IMR-90 (cell line): Measurements from ENCODE around the gene MFN2. TPM values are rescaled to one million over a fixed set of nuclear protein-coding genes. Genes with fewer than 3 reads are reported as not detected.

ENCODE experiments used
- ATAC-seq: fragments of 200-7000 bp; cut with Tn5 transposase; 2 replicates; pipeline ENCODE4 v1.9.1; 2020; ENCODE audit warnings: low read depth, mild to moderate bottlenecking, moderate library complexity
- BruUV-seq: library from RNA; stranded (reverse); fragments of 400-500 nt; replicated peaks from 2 replicates; lab custom pipeline; 2021; lab: Mats Ljungman, UMichigan
- CTCF ChIA-PET: fragments of 300-600 bp; formaldehyde crosslinking; extraction: SDS; loops from one replicate; lab custom pipeline; 2021; ENCODE audit warnings: antibody characterized with exemption; lab: Yijun Ruan, JAX
- POLR2A ChIA-PET: fragments of 300-600 bp; sonication (Branson Sonifier 250); formaldehyde crosslinking; loops from one replicate; lab custom pipeline; 2022; ENCODE audit warnings: antibody characterized with exemption; ENCODE audit not compliant: unreplicated experiment; lab: Charles Lee
- DNase-seq: peaks from one replicate; pipeline ENCODE4 v3.0.0; 2013
- H2AFZ ChIP-seq: replicated peaks from 2 replicates; pipeline ENCODE3; 2013; ENCODE audit warnings: low read length, mild to moderate bottlenecking; ENCODE audit not compliant: poor library complexity
- H2AK5ac ChIP-seq: 2 replicates; pipeline ENCODE4 v1.6.1; 2013; ENCODE audit warnings: low read depth, low read length, inconsistent platforms
- H2AK9ac ChIP-seq: replicated peaks from 2 replicates; pipeline ENCODE3; 2013; ENCODE audit warnings: mild to moderate bottlenecking, low read depth, low read length, moderate library complexity; ENCODE audit not compliant: poor library complexity
- H2BK120ac ChIP-seq: 2 replicates; pipeline ENCODE4 v1.6.1; 2013; ENCODE audit warnings: low read depth, low read length, inconsistent platforms
- H2BK15ac ChIP-seq: 3 replicates; pipeline ENCODE4 v1.6.1; 2013; ENCODE audit warnings: low read depth, low read length, inconsistent platforms
- H2BK20ac ChIP-seq: 2 replicates; pipeline ENCODE4 v1.6.1; 2013; ENCODE audit warnings: low read depth, mild to moderate bottlenecking, inconsistent platforms, low read length, moderate library complexity
- H2BK5ac ChIP-seq: 2 replicates; pipeline ENCODE4 v1.6.1; 2013; ENCODE audit warnings: mild to moderate bottlenecking, low read depth, low read length, inconsistent platforms; ENCODE audit not compliant: poor library complexity, severe bottlenecking
- H3K14ac ChIP-seq: replicated peaks from 2 replicates; pipeline ENCODE4 v1.6.1; 2013; ENCODE audit warnings: low read depth, low read length, inconsistent platforms
- H3K18ac ChIP-seq: 2 replicates; pipeline ENCODE4 v1.6.1; 2013; ENCODE audit warnings: low read depth, low read length, control low read depth
- H3K23ac ChIP-seq: 2 replicates; pipeline ENCODE4 v1.6.1; 2013; ENCODE audit warnings: low read depth, low read length, inconsistent platforms
- H3K27ac ChIP-seq: 2 replicates; pipeline ENCODE4 v1.5.1; 2013; ENCODE audit warnings: mild to moderate bottlenecking, control low read depth, low read length; ENCODE audit not compliant: insufficient read depth
- H3K27me3 ChIP-seq: 2 replicates; pipeline ENCODE4 v1.6.1; 2013; ENCODE audit warnings: low read length; ENCODE audit not compliant: control insufficient read depth, insufficient read depth
- H3K36me3 ChIP-seq: 2 replicates; pipeline ENCODE4 v1.6.1; 2013; ENCODE audit warnings: low read length, mixed read lengths; ENCODE audit not compliant: control insufficient read depth, insufficient read depth
- H3K4ac ChIP-seq: 2 replicates; pipeline ENCODE4 v1.6.1; 2013; ENCODE audit warnings: low read depth, low read length, inconsistent platforms
- H3K4me1 ChIP-seq: 2 replicates; pipeline ENCODE4 v1.6.1; 2013; ENCODE audit warnings: low read length, mixed read lengths; ENCODE audit not compliant: control insufficient read depth, insufficient read depth
- H3K4me2 ChIP-seq: 2 replicates; pipeline ENCODE4 v1.6.1; 2013; ENCODE audit warnings: low read depth, mild to moderate bottlenecking, control low read depth, low read length, moderate library complexity
- H3K4me3 ChIP-seq: 2 replicates; pipeline ENCODE4 v1.5.1; 2013; ENCODE audit warnings: low read depth, mild to moderate bottlenecking, control low read depth, low read length, moderate library complexity; ENCODE audit not compliant: insufficient read depth
- H3K56ac ChIP-seq: 2 replicates; pipeline ENCODE4 v1.6.1; 2013; ENCODE audit warnings: low read length, inconsistent platforms; ENCODE audit not compliant: insufficient read depth; ENCODE audit errors: extremely low read depth
- H3K79me1 ChIP-seq, 2 experiments: 2 replicates each; pipeline ENCODE4 v1.6.1; 2013; ENCODE audit warnings: low read length in 2 of 2, inconsistent platforms in 1 of 2, low read depth in 1 of 2
- H3K9ac ChIP-seq: 2 replicates; pipeline ENCODE4 v1.6.1; 2013; ENCODE audit warnings: low read depth, low read length, control low read depth
- H3K9me1 ChIP-seq: 2 replicates; pipeline ENCODE4 v1.6.1; 2013; ENCODE audit warnings: low read length, inconsistent platforms; ENCODE audit not compliant: insufficient read depth
- H3K9me3 ChIP-seq: 2 replicates; pipeline ENCODE4 v1.6.1; 2013; ENCODE audit warnings: low read length; ENCODE audit not compliant: control insufficient read depth, insufficient read depth
- H4K20me1 ChIP-seq: 2 replicates; pipeline ENCODE4 v1.6.1; 2013; ENCODE audit warnings: low read length, inconsistent platforms; ENCODE audit not compliant: insufficient read depth
- H4K5ac ChIP-seq: 2 replicates; pipeline ENCODE4 v1.6.1; 2013; ENCODE audit warnings: mild to moderate bottlenecking, low read depth, low read length, control low read depth
- H4K8ac ChIP-seq, 2 experiments: 2 replicates each; pipeline ENCODE4 v1.6.1; 2013; ENCODE audit warnings: low read depth in 2 of 2, low read length in 2 of 2, control low read depth in 1 of 2, inconsistent platforms in 1 of 2
- H4K91ac ChIP-seq: 2 replicates; pipeline ENCODE4 v1.6.1; 2013; ENCODE audit warnings: low read depth, low read length, inconsistent platforms; ENCODE audit not compliant: insufficient read depth
- RCOR1 ChIP-seq: IDR thresholded peaks from 2 replicates; pipeline ENCODE4 v1.6.1; 2012; ENCODE audit warnings: mild to moderate bottlenecking, low read length, improper control_type of control experiment; ENCODE audit not compliant: insufficient replicate concordance
- RFX5 ChIP-seq: IDR thresholded peaks from 2 replicates; pipeline ENCODE4 v1.8.0; 2012; ENCODE audit warnings: low read depth, mild to moderate bottlenecking, low read length, moderate library complexity
- WGBS, 2 experiments: methylation state at CpG; one replicate each; pipeline versions ENCODE4 v1.1.5 to v1.1.7; 2013; ENCODE audit warnings: missing lambda C conversion rate in 2 of 2; ENCODE audit not compliant: insufficient read length in 1 of 2; ENCODE audit errors: extremely low coverage in 2 of 2; 5-methylcytosine and 5-hydroxymethylcytosine counted together
- dilution Hi-C: fragments of 300-500 bp; cut with HindIII; formaldehyde crosslinking; loops from one replicate; pipeline ENCODE4 v1.14.3; 2018; ENCODE audit warnings: low sequenced_read_pairs; ENCODE audit not compliant: unreplicated experiment
- in situ Hi-C: fragments of 300-500 bp; cut with MboI; formaldehyde crosslinking; loops from 3 replicates; pipeline ENCODE4 v1.14.3; 2019; ENCODE audit warnings: low sequenced_read_pairs, inconsistent platforms, mixed read lengths
- intact Hi-C: fragments of 100-400 bp; cut with micrococcal nuclease; formaldehyde crosslinking; loops from 2 replicates; pipeline ENCODE4 v1.10.0; 2022
- polyA plus RNA-seq, 3 experiments: library from polyadenylated mRNA; depleted of rRNA; stranded (reverse); fragments of >200 nt; gene quantifications; 2 replicates each; pipeline ENCODE4 v1.2.3, GENCODE V29; 2012; ENCODE audit warnings: low replicate concordance in 1 of 3
- total RNA-seq: library from RNA; depleted of rRNA; stranded (reverse); fragments of >200 nt; gene quantifications from 2 replicates; pipeline ENCODE4 v1.2.3, GENCODE V29; 2012

The MFN2 gene
- total and polyA plus RNA-seq, 2 of the 4 experiments (the other 2 are of a cell fraction) = 52.8 to 84.2 TPM

GRCh38 chr1:11951901-11952300 lies 28.3 kb upstream of the MFN2 start:
- no peak overlapping the region for H3K4ac ChIP-seq
- peaks cover 5% of the 10 kb centered on the region; the same call in 1 of the 2 replicates for H4K20me1 ChIP-seq
- no peak overlapping the region for H3K14ac ChIP-seq
- H2BK20ac ChIP-seq = no peak overlapping the region
- no peak overlapping the region for H4K91ac ChIP-seq
- H2AFZ ChIP-seq = no peak overlapping the region
- no peak for ATAC-seq
- H3K23ac ChIP-seq = no peak overlapping the region
- POLR2A ChIA-PET = no interaction called here
- H2BK120ac ChIP-seq = no peak overlapping the region
- peaks cover 7 to 14% of the 10 kb centered on the region in 2 experiments for H3K79me1 ChIP-seq
- H2BK15ac ChIP-seq = no peak overlapping the region
- H2BK5ac ChIP-seq = no peak overlapping the region
- no peak overlapping the region for H4K8ac ChIP-seq
- in situ Hi-C loops (no loop called here), dilution Hi-C loops (no loop called here), intact Hi-C loops (no loop called here)
- no peak overlapping the region for H2AK9ac ChIP-seq
- H3K9me1 ChIP-seq = no peaks in the 10 kb centered on the region; the same call in 1 of the 2 replicates
- no peak overlapping the region for H3K18ac ChIP-seq
- TF ChIP-seq RFX5 = no peak
- TF ChIP-seq RCOR1 = no peak
- H3K9ac ChIP-seq = no peak overlapping the region
- H3K4me1 ChIP-seq = no peaks in the 10 kb centered on the region
- no peak overlapping the region for H3K27ac ChIP-seq
- peaks cover 70% of the 10 kb centered on the region for H3K36me3 ChIP-seq
- H2AK5ac ChIP-seq = no peak overlapping the region
- H3K27me3 ChIP-seq = no peaks in the 10 kb centered on the region
- CTCF ChIA-PET = no interaction called here
- no peak overlapping the region for H3K4me2 ChIP-seq
- no TSS peak for BruUV-seq
- H3K9me3 ChIP-seq = no peaks in the 10 kb centered on the region
- WGBS, 2 experiments = no CpG with 5 or more reads among the region's 2 CpGs
- H3K4me3 ChIP-seq = no peak overlapping the region
- no peak for DNase-seq
- no peak overlapping the region for H4K5ac ChIP-seq
- no peak overlapping the region for H3K56ac ChIP-seq
